22Rv1 (cell line): Measurements from ENCODE around the gene GID4.

Source experiments
- CTCF ChIP-seq: fragments of 450-650 bp; IDR thresholded peaks from 2 replicates; pipeline ENCODE4 v1.5.1; 2017; ENCODE audit warnings: mild to moderate bottlenecking
- ZFX ChIP-seq: fragments of 450-650 bp; IDR thresholded peaks from 2 replicates; pipeline ENCODE4 v1.6.1; 2017; ENCODE audit warnings: antibody characterized with exemption, borderline replicate concordance

- TF ChIP-seq CTCF (no peak), ZFX (no peak)
Observed at GRCh38 chr17:18006495-18007239, 32.5 kb upstream of the GID4 start.
